HG02623 (cell line): ENCODE measurements around the gene SCAMP2.

ENCODE experiments used
- ATAC-seq: cut with Tn5 transposase; IDR thresholded peaks from one replicate; pipeline ENCODE4 v1.9.1; 2021; ENCODE audit warnings: moderate library complexity; ENCODE audit not compliant: unreplicated experiment

The SCAMP2 gene

GRCh38 chr15:74839526-74840395, 33.4 kb downstream of the SCAMP2 start:
- ATAC-seq, result no peak

- no peak for ATAC-seq
Observed at GRCh38 chr15:74838746-74839525, 34.2 kb downstream of the SCAMP2 start.

- no peak for ATAC-seq
Observed at GRCh38 chr15:74838137-74838516, 35.0 kb downstream of the SCAMP2 start.

DNA sequence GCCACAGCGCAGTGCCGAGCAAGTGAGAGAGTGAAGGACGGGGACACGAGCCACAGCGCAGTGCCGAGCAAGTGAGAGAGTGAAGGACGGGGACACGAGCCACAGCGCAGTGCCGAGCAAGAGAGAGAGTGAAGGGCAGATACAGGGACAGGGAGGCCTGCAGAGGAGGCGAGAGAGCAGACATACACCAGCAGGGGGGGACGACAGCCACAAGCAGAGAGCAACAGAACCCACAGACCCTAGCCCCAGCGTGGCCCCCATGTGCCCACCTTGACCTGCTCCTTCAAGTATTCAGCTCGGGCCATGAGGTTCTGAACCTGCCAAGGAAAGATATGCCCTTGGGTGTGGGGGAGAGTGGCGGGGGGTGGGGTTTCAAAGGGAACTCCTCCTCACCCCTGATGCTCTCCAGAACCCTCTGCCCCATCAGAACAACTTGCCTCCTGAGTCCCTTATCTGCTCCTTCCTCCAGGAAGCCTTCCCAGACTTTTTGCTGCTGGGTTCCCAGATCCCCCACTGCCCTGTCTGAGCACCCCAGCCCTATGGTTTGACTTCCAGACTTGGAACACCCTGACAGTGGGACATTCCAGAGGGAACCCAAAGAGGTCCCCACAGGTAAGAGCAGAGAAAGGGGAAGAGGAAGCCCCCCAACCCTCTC, 35.6 kb downstream of the SCAMP2 start:
- no peak for ATAC-seq

- no peak for ATAC-seq
Observed at GRCh38 chr15:74836846-74837245, 36.3 kb downstream of the SCAMP2 start.

GRCh38 chr15:74835312-74835823, 37.8 kb downstream of the SCAMP2 start:
- no peak for ATAC-seq

DNA sequence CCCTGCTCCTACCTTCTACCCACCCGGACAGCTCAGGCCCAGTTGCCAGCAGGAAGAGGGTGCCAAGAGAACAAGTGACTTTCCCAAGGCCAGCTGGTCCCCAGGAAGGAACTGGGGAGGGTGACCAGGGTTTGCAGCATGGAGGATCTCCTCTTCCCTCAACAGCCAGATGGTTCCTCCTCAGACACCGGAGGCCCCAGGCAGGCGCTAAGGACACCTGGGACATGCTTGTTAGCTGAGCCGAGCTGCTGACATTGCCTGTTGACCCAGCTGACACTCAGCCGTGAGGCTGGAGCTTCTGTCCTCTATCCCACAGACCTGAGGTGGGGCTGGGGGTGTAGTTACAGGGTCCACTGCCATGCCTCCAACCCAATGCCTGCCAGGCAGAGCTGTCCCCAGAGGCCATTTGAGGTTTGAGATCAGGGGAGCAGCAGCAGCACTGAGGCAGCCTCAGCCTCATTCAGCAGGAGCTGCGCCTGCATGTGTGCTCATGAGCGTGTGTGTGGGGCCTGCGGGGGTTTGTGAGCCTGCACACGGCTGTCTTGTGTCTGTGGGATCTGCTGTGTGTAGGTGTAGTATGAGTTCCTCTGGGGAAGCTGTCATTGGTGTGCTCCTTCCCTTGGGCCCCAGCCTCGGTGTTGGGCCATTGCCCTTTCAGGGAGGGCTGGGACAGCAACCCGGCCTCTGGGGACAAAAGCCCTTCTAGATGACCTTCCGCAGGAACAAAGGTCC, 39.6 kb downstream of the SCAMP2 start:
- ATAC-seq, result no peak

DNA sequence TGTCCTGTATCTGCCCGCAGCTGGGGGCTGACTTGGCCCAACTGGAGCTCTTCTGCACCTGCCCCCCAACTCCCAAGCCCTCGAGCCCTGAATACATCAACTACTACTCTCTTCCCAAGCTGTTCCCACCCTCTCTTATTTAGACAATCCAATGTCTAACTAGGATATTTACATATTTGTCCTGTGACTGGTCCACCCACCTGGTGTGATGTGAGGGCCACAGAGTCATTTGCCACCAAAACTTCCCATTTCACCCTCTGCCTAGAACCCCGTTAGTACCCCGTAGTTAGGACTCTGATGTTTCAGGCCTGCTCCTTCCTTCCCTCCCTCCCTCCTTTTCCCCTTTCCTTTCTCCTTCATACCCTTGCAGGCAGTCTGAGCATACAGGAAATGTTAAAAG, 40.3 kb downstream of the SCAMP2 start:
- no peak for ATAC-seq

GRCh38 chr15:74831813-74832495, 41.2 kb downstream of the SCAMP2 start:
- ATAC-seq, result no peak

GRCh38 chr15:74830868-74831267, 42.3 kb downstream of the SCAMP2 start:
- ATAC-seq, result no peak

DNA sequence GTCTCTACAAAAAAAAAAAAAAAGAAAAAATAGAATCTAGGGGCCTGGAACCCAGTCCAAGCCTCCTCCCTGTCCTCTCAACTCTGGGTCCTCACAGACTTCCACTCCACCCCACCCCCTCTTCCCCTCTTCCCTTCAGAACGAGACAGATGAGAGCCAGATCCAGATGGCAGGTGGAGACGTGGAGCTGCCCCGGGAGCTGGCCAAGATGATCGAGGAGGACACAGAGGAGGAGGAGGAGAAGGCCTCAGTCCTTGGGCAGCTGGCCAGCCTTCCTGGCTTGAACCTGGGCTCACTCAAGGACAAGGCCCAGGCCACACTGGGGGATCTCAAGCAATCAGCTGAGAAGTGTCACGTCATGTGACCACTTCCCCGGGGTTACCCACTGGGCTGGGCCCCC, 43.2 kb downstream of the SCAMP2 start:
- ATAC-seq, result no peak

- no peak for ATAC-seq
Observed at GRCh38 chr15:74829486-74829885, 43.7 kb downstream of the SCAMP2 start.

DNA sequence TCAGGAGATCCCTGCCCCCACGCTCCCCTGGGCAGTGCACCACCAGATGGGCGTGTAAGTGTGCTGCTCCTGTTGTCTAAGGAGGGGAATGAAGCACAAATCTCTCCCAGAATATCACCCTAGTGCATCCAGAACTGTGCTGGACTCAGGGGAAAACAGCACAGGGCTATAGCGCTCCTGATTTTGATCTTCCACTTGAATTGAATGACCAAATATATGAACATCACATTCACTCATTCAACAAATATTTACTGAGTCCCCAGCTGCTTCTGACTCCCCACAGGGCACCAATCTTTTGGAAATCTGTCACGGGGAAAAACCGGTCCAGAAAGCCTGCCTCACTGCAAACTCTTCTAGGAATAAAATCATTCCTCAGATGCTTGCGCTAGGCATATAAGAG, 44.3 kb downstream of the SCAMP2 start:
- no peak for ATAC-seq

- no peak for ATAC-seq
Observed at GRCh38 chr15:74827614-74828013, 45.6 kb downstream of the SCAMP2 start.

DNA sequence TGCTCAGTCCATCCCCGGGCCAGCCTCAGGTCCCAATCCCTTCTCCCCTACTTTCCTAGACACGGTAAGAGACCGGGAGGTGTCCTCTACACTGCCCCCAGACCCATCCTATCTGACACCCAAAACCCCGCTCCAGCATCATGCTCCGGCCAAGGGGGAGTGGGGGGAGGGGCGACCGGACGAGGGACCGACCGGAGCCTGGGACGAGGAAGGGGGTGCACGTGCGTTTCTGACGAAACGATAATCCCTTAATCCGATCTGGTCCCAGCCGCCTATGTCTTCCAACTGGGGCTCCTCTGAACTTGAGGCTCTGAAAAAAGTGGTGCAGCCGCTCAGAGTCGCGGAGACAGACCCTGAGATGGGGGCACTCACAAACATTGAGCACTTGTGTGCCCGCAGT, 46.2 kb downstream of the SCAMP2 start:
- ATAC-seq, result no peak

DNA sequence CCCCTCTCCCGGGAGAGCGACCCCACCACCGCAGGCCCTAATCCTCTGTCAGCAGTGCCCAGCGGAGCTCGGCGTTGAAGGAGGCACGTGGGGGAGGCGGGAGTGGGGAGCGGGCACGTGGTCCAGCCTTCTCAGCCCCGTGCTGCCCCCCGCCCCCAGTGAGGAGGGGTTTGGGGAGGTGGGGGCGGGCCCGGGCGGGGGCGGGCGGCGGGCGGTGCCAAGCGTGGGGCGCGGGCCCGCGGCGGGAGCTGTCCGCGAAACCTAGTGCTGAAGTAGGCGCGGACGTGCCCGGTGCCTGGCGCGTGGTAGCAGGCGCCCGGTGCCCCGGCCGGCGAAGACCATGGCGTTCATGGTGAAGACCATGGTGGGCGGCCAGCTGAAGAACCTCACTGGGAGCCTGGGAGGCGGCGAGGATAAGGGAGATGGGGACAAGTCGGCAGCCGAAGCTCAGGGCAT, 46.8 kb downstream of the SCAMP2 start, which contains the start of gene CPLX3:
CPLX3 (plus strand) TSS at position 264 of the 456 bp plus-strand sequence; CDS start at position 341, 77 bp downstream.
- no peak for ATAC-seq

DNA sequence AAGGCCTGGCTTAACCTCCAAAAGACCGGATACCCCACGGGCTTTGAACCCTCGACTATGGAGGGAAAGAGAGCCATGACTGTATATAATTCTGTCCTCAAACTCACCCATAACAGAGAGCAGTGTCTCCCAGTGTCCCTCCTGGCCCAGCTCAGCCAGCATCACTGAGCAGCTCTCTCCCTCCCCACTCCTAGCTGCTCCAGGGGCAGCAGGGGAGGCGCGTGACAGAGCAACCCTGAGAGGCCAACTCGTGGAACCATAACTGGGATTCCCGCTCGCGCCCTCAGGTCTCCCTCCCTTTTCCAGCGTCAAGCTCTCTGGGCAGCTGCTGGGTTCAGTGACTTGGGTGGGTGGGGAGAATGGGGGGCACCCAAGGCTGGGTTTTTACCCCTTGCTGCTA, 47.3 kb downstream of the SCAMP2 start:
- ATAC-seq, result no peak

DNA sequence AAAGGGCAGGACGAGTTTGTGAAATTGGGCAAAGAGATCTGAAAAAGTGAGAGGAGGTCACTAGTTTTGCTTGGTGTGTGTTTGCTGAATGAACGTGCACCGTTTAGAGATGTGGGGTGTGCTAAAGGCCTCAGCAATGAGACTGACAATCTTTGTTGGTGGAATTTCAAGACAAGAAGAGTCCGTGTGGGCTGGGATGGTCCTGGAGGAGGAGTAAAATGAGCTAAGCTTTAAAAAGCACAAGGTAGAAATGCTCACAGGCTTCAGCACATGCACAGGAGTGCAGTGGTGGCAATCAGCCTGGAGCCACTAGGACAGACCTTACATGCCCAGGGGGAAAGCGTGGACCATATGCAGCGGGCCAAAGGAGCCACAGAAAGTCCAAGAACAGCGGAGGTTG, 48.2 kb downstream of the SCAMP2 start:
- ATAC-seq, result no peak

DNA sequence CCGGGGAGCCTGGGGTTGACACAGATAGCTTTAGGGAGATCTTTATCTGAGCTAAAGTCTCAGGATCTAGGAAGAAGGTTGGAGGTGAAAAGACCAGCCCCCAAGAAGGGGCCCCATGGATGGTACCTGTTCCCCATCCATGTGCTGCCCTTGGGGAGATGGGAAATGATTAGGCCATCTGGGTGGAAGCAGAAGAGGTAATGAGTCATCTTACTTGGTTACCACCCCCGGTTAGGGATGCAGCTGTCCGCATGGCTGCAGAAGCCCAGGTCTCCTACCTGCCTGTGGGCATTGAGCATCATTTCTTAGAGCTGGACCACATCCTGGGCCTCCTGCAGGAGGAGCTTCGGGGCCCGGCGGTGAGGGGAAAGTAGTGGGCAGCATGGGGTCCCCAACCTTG, 49.8 kb downstream of the SCAMP2 start:
- no peak for ATAC-seq

GRCh38 chr15:74822233-74822632, 50.9 kb downstream of the SCAMP2 start:
- ATAC-seq, result no peak
